Measurements from ENCODE around the gene LRRC25.

LRRC25 gene

GRCh38 chr19:18390065-18390907, 7.1 kb downstream of the LRRC25 start:
- TF ChIP-seq EGR1 (IDR thresholded peaks at IDR 0.05) (no peak), TAF1 (IDR thresholded peaks at IDR 0.05; ENCODE audit: low read depth) (no peak), REST (IDR thresholded peaks at IDR 0.05; ENCODE audit: low read depth) (no peak), CEBPB (IDR thresholded peaks at IDR 0.05) (no peak), USF1 (IDR thresholded peaks at IDR 0.05) (no peak), CREB1 (IDR thresholded peaks at IDR 0.05; ENCODE audit: low read depth) (no peak), NFIC (IDR thresholded peaks at IDR 0.05) (no peak), YY1 (IDR thresholded peaks at IDR 0.05; ENCODE audit: low read depth) (no peak), ZBTB7A (IDR thresholded peaks at IDR 0.05; ENCODE audit: low read depth) (no peak), TEAD4 (IDR thresholded peaks at IDR 0.05) (no peak)
- TF ChIP-seq, protein P1, sequence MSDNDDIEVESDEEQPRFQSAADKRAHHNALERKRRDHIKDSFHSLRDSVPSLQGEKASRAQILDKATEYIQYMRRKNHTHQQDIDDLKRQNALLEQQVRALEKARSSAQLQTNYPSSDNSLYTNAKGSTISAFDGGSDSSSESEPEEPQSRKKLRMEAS (IDR thresholded peaks at IDR 0.05), result no peak

GRCh38 chr19:18389726-18390064, 7.7 kb downstream of the LRRC25 start:
- no peak for TF ChIP-seq TAF1 (IDR thresholded peaks at IDR 0.05; ENCODE audit: low read depth)
- TF ChIP-seq TEAD4 (IDR thresholded peaks at IDR 0.05), result no peak
- no peak for TF ChIP-seq TCF12 (IDR thresholded peaks at IDR 0.05; ENCODE audit: low read depth)
- no peak for TF ChIP-seq EGR1 (IDR thresholded peaks at IDR 0.05)
- TF ChIP-seq FOXM1 (IDR thresholded peaks at IDR 0.05; ENCODE audit: borderline replicate concordance, low read depth), result no peak

- TF ChIP-seq TCF12 (IDR thresholded peaks at IDR 0.05; ENCODE audit: low read depth) (no peak), ZBTB7A (IDR thresholded peaks at IDR 0.05; ENCODE audit: low read depth) (no peak), RAD21 (IDR thresholded peaks at IDR 0.05; ENCODE audit: low read depth) (no peak), EP300 (IDR thresholded peaks at IDR 0.05; ENCODE audit: borderline replicate concordance) (no peak), TEAD4 (IDR thresholded peaks at IDR 0.05) (no peak), TAF1 (IDR thresholded peaks at IDR 0.05; ENCODE audit: low read depth) (no peak)
- TF ChIP-seq, protein P1 (IDR thresholded peaks at IDR 0.05), result no peak
Measured at GRCh38 chr19:18388960-18389725, 8.3 kb downstream of the LRRC25 start.

GRCh38 chr19:18388100-18388959, 9.1 kb downstream of the LRRC25 start:
- no peak for TF ChIP-seq TEAD4 (IDR thresholded peaks at IDR 0.05)
- TF ChIP-seq CREB1 (IDR thresholded peaks at IDR 0.05; ENCODE audit: low read depth), result no peak
- no peak for TF ChIP-seq REST (IDR thresholded peaks at IDR 0.05; ENCODE audit: low read depth)
- no peak for TF ChIP-seq RAD21 (IDR thresholded peaks at IDR 0.05; ENCODE audit: low read depth)
- no peak for TF ChIP-seq YY1 (IDR thresholded peaks at IDR 0.05; ENCODE audit: low read depth)
- no peak for TF ChIP-seq FOXM1 (IDR thresholded peaks at IDR 0.05; ENCODE audit: borderline replicate concordance, low read depth)
- TF ChIP-seq, protein P1 (IDR thresholded peaks at IDR 0.05), result no peak
- no peak for TF ChIP-seq CEBPB (IDR thresholded peaks at IDR 0.05)
- TF ChIP-seq ZBTB7A (IDR thresholded peaks at IDR 0.05; ENCODE audit: low read depth), result no peak

GRCh38 chr19:18386543-18387271, 10.7 kb downstream of the LRRC25 start:
- TF ChIP-seq TCF12 (IDR thresholded peaks at IDR 0.05; ENCODE audit: low read depth) (no peak), ZBTB7A (IDR thresholded peaks at IDR 0.05; ENCODE audit: low read depth) (0 out of 2 replicates have a peak, but pooled peaks have one; percentile 1)

Measured in Ishikawa (cell line).